ENCODE measurements around the gene ERLIN1.

Gene ERLIN1

DNA sequence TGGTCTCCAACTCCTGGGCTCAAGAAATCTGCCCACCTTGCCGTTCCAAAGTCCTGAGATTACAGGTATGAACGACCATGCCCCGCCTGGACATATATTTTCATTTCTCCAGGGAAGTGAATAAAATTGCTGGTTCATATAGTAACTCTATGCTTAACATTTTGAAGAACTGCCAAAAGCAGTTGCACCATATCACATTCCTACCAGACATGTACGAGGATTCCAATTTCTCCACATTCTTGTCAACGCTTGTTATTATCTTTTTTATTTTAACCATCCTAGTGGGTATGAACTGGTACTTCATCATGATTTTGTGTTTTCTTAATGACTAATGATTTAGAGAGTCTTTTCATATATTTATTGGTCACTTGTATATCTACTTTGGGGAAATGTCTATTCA, 82.2 kb downstream of the ERLIN1 start:
- no peaks in the 10 kb centered on the region for H3K36me3 Mint-ChIP-seq
- H3K4me3 Mint-ChIP-seq: no peak overlapping the region
- no peak for DNase-seq
- CTCF ChIA-PET: no interaction called here
- H3K27me3 Mint-ChIP-seq: peaks cover 44% of the 10 kb centered on the region
- H3K27ac Mint-ChIP-seq: no peak overlapping the region
- no peaks in the 10 kb centered on the region for H3K9me3 Mint-ChIP-seq
- no peaks in the 10 kb centered on the region for H3K4me1 Mint-ChIP-seq

DNA sequence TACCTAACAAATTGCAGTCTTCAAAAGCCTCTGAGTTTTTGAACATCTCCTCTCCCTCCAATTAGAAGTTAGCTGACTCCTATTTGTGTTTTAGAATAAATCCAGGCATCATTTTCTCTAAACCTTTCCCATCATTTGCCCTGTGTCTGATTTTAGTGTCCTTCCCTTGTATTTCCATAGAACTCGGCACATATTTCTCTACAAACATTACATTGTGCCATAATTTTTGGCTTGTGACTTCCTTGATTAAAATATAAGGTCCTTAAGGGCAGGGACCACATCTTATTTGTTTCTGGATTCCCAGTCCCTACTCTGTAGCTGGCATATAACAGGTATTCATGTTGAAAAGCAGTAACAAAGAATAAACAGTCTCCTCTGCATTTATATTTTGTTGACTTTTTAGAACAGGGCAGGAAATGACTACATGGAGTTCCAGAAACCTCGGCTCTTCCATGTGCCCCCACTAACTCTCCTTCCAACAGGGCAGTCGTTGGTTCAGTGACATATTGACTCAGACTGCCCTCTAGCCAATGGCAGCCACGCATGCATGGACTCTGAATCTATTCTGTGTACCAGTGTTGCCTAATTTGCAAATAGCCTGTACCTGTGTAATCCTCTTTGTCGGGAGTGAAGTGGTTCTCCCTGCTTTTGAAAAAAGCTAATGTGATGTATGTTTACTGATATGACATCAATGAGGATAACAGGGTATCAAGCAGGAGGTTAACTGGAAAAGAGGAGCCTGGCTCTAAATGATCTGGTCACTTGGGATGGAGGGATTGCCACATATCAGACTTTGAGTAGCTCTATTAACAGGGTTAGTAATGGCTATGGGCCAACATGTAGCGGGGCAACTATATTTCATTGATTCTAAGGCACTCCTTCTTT, 84.4 kb downstream of the ERLIN1 start:
- CTCF ChIA-PET: no interaction called here
- Mint-ChIP-seq H3K4me3 (no peak overlapping the region), H3K27ac (no peak overlapping the region), H3K27me3 (peaks cover 43% of the 10 kb centered on the region), H3K4me1 (no peaks in the 10 kb centered on the region), H3K9me3 (no peaks in the 10 kb centered on the region), H3K36me3 (no peaks in the 10 kb centered on the region)
- DNase-seq: no peak

DNA sequence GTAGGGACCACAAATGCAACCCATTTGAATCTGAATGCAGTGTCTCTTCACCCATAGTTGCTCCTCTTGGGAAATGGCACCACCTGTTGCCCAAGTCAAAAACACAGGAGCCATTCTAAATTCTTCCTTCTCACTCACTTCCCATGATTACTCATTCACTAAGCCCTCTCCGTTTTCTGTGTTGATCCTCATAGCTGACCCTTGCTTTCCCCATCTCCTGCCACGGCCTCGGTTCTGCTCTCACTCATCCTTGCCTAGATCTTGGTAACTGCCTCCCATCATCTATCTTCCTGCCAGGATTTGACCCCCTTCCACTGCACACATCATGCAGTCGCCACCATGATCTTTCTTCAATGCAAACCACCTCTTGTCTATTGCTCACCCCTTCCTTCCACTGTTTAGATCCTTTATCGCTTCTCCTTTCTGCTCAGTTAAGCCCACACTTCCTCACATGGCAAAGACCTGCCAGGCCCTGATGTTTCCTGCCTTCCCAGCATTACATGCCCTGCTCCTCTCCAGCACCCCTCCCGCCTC, 85.1 kb downstream of the ERLIN1 start:
- no peaks in the 10 kb centered on the region for H3K36me3 Mint-ChIP-seq
- no peak for DNase-seq
- peaks cover 43% of the 10 kb centered on the region for H3K27me3 Mint-ChIP-seq
- H3K4me1 Mint-ChIP-seq: no peaks in the 10 kb centered on the region
- no peaks in the 10 kb centered on the region for H3K9me3 Mint-ChIP-seq
- CTCF ChIA-PET: no interaction called here
- no peak overlapping the region for H3K4me3 Mint-ChIP-seq
- H3K27ac Mint-ChIP-seq: no peak overlapping the region

Data from activated naive CD4-positive, alpha-beta T cell treated with anti-CD3 and anti-CD28 coated beads, Interleukin-2, amount 10 ng/mL, durations not matched to agents 7 days and 5 days (primary cell).